GM10847 (cell line): ENCODE measurements around the gene RTF1.

Experiments used
- POLR2A ChIP-seq: IDR thresholded peaks from 2 replicates; pipeline ENCODE4 v1.6.1; 2011; ENCODE audit not compliant: insufficient read length; ENCODE audit errors: extremely low read depth

The RTF1 gene

DNA sequence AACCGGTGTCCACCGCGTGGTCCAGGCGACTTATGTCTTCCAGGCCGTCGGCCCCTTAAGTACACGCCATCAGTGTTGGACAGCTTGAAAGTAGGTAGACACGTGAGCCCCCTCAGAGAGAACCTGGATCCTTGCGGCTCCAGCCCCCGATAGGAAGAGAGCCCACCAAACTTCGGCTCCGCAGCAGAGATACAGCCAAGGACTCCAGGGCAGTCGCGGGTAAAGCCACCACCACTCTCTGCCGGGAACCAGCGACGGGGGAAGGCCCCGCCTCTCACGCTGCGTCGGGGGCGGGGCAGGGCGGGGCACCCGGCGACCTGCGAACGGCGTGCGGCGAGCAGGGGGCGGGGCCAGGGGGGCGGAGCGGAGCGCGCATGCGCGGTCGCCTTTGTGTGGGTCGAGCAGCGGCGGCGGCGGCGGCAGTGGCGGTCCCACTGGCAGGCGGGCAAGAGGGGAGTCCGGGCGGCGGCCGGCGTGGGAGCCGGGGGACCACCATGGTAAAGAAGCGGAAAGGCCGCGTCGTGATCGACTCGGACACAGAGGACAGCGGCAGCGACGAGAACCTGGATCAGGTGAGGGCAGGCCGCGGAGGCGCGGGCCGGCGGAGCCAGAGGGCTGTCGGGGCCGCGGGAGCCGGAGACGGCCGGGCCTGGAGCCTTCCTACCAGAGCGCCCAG, at the start of gene RTF1:
Gene RTF1 (plus strand): TSS at position 354 of the 676 bp plus-strand sequence. CDS start 21 bp downstream, at position 375.
- peak; percentile 86 for TF ChIP-seq POLR2A

DNA sequence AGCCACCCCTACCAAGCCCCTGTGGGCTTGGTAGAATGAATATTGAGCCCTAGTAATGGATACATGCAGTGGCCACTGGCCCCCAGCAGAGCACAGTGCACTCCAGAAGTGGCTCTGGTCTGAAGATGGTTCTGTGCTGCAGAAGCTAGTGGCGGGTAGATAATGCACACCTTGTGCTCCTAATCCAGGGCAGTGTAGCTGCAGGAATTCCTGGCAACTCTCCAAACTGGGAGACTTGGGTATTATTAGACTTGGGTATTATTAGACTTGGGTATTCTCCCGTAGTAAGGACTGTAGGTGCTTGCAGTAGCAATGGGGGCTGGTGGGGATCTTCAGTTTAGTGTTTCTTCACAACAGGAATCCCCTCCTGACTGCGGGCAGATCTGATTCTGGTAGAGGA, 49.5 kb upstream of the RTF1 start:
- no peak for TF ChIP-seq POLR2A

DNA sequence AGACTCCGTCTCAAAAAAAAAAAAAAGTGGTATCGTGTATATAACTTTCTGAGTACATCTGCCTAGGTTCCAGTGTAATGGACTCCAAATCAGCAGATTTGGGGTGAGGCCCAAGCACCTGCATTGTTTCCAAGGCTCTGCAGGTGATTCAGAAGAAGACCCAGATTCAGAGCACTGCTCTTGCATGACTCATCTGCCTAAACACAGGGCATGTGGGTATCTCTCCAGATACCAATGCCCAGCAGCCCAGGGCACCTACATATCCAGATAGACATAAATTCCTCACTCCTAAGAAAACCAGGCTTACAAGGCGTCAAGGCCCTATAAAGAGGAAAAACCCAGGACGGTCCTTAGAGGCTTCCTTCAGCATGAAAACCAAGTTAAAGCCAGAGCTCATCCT, 38.9 kb upstream of the RTF1 start:
- no peak for TF ChIP-seq POLR2A

DNA sequence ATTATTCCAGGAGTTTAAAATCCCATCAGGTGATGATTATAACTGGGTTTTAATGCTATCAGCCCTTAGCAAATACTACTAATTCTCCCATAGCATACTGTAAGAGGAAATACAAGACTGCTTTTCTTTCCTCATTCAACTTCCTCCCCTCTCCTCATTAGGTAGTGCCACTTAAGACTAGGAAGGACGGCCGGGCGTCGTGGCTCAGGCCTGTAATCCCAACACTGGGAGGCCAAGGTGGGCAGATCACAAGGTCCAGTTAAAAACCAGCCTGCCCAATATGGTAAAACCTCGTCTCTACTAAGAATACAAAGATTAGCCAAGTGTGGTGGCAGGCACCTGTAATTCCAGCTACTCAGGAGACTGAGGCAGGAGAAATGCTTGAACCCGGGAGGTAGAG, 29.2 kb upstream of the RTF1 start:
- no peak for TF ChIP-seq POLR2A

DNA sequence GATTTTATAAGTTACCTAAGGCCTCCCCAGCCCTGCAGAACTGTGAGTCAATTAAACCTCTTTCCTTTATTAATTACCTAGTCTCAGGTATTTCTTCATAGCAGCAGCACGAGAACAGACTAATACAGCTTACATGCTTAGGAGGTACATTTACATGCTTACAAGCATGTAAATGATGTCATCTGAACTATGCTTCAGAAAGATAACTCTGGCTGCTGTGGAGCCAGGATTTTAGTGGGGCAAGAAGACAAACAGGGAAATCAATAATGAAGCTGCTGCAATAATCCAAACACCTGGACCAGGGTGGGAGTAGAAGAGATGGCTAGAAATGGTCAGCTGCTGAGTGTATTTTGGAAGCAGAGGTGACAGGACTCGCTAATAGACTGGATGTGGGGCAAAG, 24.2 kb upstream of the RTF1 start:
- no peak for TF ChIP-seq POLR2A

DNA sequence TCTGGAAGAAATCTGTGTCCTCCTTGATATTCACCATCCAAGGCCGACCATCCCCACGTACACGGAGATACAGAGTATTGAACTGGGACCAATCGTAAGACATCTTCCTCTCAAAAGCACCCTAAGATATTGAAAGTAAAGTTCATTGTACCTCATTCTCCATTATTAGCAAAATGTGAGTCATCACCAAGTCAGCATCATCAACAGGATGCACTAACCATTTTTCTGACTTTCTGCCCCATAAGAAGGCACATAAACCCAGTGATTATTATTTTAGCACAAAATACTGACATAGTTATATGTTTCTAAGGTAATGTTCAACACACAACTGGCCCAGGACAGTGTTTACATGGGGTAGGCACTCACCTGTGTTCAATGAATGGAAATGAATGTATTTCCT, 22.0 kb upstream of the RTF1 start:
- TF ChIP-seq POLR2A: no peak

DNA sequence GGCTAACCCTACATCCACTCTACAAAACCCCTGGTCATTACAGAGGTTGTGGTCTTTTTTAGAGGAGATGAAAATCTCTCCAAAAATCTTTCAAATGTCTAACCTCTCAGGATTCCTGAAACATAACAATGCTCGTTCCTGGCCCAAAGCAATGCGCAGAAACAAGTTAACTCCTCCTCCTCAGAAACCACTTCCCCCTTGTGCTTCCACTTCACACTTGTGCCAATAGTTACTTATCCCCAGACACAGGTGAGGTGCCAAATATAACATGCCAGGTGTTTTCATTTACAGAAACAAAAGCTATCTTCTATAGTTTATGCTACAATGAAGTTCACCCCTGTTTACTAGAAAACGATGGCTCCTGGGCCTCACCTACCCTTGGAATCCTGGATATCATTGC, 20.8 kb upstream of the RTF1 start:
- TF ChIP-seq POLR2A: no peak

DNA sequence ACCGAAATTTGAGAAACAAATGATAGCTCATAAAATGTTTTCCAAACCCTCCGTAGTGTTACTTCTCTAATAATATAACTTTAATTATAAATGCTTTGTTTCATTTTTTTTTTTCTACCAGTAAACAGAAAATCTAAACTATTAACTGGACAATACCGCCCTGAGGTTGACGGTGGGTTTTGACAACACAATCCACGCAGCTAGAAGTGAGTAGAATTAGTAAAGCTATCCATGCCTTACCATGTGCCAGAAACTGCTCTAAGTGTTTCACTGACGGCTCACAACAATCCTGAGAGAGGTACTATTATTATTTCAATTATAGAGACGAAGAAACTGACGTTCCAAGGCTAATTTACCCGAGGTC, 15.0 kb upstream of the RTF1 start:
- TF ChIP-seq POLR2A: no peak

DNA sequence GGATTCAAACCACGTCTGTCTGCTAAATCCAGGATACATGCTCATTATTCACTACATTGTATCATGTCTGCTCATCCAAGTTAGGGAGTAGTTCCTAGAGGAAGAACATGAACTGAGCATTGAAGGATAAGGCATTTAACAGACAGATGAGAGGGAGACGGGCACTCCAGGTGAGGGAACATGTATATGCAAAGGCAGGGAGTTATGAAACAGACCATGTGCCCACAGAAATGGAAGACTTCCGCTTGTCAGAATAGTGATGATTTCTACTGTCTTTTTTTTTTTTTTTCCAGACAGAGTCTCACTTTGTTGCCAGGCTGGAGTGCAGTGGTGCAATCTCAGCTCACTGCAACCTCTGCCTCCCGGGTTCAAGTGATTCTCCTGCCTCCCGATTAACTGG, 9.6 kb upstream of the RTF1 start:
- TF ChIP-seq POLR2A: no peak

DNA sequence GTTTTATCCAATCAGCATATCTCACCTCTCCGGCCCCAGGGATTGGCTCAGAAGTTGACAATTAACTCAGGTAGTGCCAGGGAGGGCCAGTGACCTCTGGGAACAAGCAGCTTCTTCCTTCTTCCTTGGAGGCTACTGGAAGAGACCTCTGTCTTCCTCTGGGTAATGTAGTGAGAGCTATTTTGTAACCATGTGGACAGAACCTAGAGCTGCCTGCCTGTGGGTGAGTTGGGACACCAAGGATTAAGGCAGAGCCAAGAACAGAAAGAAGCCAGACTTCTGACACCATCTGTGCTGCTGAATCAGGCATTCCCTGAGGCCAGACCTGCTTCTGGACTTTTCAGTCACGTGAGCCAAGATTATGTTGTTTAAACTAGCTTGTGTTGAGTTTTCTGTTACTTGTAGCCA, 8.7 kb upstream of the RTF1 start:
- TF ChIP-seq POLR2A: no peak

DNA sequence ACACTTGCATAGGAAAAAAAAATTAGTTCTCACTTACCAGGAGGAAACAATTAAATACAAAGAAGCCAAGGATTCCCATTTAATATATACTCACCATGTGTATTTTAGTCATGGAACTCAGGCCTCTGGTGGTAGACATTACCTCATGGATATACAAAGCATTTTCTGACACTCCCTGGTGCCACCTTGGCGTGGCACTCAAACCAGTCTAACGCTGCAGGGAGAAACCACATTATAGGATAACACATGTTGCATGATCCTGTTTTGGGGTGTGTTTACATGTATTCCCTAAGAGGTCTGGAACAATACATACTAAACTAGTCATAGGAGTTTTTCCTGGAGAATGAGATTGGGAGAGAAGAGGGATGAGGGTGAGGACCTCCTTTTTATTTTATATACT, 5.9 kb upstream of the RTF1 start:
- TF ChIP-seq POLR2A: no peak

DNA sequence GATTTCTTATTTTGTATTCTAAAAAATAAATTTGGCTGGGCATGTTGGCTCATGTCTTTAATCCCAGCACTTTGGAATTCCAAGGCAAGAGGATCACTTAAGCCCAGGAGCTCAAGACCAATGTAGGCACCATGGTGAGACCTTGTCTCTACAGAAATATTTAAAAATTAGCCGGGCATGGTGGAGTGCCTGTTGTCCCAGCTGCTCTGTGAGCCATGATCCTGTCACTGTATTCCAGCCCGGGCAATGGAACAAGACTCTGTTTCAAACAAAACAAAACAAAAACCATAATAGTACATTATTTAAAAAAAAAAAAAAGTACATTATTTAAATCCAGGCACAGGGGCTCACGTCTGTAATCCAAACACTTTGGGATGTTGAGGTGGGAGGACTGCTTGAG, 5.5 kb upstream of the RTF1 start:
- no peak for TF ChIP-seq POLR2A

DNA sequence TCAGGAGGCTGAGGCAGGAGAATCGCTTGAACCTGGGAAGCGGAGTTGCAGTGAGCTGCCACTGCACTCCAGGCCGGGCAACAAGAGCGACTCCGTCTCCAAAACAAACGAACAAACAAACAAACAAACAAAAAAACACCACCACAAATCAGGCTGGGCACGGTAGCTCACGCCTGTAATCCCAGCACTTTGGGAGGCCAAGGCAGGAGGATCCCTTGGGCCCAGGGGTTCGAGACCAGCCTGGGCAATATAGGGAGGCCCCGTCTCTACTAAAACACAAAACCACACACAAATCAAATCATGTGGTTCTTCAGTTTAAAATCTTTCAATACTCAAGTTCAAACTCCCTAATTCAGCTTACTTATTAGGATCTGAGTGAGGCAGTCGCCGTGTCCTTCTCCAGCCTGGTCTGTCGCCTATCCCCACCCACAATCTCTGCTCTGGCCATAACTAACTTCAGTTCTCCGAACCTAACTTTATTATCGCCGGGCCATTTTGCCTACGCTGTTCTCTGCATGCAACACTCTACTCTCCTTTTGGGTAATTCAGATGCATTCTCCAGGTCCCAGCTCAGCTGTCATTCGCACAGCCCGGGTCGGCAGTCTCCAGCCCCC, 660 bp upstream of the RTF1 start:
- no peak for TF ChIP-seq POLR2A

DNA sequence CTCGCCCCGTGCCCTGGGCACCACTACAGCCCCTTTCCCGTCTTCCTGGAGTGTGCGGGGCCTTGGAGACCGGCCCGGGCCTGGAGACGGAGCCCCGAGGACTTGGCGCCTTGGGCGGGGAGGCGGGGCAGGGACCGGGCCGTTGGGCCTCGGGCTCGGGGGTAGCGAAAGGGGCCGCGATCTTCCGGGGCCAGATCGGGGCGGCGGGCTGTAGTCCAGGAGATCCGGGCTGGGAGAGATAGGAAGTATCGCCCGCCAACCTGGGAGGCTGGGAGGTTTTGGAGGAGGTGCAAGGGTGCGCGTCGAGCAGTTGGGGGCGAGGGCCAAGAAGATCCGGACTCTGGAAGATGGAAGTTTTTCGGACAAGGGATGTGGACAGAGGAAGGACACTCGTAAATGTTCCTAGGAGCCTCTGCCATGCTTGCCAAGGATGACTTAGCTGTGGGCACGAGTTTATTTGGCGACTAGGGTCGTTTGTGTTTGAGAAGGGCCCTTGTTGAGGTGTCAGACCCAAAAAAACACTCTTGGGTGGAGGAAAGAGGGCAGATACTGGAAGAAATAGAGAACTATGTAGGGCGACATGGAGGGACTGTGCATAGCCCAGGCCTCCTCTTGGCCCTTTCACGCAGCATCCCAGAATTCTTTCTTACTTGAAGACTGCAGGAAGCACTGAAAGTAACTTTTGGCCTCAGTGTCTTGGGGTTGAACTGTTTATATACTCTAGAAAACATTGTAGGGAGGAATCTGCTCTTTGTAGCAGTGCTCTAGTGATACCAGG, 712 bp downstream of the RTF1 start:
- no peak for TF ChIP-seq POLR2A

DNA sequence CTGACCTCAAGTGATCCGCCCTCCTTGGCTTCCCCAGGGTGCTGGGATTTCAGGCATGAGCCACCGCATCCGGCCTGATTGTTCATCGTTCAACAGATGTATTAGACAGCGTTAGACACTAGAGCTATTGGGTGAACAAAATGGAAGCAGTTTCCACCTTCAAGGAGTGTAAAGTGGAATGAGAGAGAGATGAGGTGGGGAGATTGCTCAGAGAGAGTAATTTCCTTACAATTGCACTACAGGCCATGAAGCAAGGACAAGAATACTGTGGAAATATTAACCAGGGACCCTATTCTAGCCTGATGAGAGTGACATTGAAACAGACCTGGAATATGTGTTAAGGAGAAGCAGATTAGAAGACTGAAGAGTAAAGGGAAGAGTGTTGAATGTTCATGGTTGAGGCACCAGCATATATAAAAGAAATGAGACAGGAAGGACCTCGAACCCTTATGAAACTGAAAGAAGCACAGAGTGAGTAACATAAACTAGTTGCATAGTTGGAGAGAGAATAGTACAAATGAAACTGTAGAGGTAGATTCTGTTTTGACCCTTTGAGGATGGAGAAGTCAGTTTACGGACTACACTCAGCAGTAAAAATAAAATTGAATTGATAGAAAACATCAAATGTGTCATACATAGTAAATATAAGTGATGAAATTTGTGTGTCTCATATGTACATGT, 7.2 kb downstream of the RTF1 start:
- no peak for TF ChIP-seq POLR2A

DNA sequence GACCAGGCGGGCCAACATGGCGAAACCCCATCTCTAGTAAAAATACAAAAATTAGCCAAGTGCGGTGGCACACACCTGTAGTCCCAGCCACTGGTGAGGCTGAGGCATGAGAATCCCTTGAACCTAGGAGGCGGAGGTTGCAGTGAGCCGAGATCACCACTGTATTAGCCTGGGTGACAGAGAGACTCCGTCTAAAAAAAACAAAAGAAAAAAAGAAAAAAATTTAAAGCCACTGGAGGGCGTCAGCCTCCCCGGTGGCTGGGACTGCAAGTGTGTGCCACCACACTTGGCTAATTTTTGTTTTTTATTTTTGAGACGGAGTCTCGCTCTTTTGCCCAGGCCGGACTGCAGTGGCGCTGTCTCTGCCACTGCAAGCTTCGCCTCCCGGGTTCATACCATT, 7.9 kb downstream of the RTF1 start:
- no peak for TF ChIP-seq POLR2A
